HL-60 (cell line): ENCODE measurements around the gene KIAA0930.

Source experiments
- CTCF ChIP-seq: IDR thresholded peaks from one replicate; pipeline ENCODE4 v1.5.1; 2011; ENCODE audit warnings: low read length, control low read depth, inconsistent platforms; ENCODE audit not compliant: insufficient read depth
- POLR2AphosphoS5 ChIP-seq: IDR thresholded peaks from 2 replicates; pipeline ENCODE4 v1.6.1; 2012; ENCODE audit warnings: low read depth
- REST ChIP-seq: IDR thresholded peaks from 2 replicates; pipeline ENCODE4 v1.6.1; 2012; ENCODE audit warnings: low read depth; ENCODE audit not compliant: insufficient replicate concordance

- TF ChIP-seq CTCF (no peak), POLR2AphosphoS5 (no peak), REST (no peak)
Observed at GRCh38 chr22:45221201-45221600, 19.5 kb downstream of the KIAA0930 start.
